Cortex of kidney (tissue), 1 donor: Measurements from ENCODE around the gene POLR1D.

Source experiments
- DNase-seq: peaks from one replicate; lab custom pipeline; 2025; lab: John Stamatoyannopoulos, UW

Gene POLR1D

GRCh38 chr13:27638521-27638920 lies 16.8 kb downstream of the POLR1D start:
- DNase-seq: no peak

GRCh38 chr13:27639186-27639585 lies 17.5 kb downstream of the POLR1D start:
- DNase-seq: no peak

GRCh38 chr13:27641711-27642502 lies 20.2 kb downstream of the POLR1D start:
- DNase-seq: no peak

- DNase-seq: no peak
Observed at GRCh38 chr13:27643334-27644132, 21.8 kb downstream of the POLR1D start.

GRCh38 chr13:27644302-27644701 lies 22.6 kb downstream of the POLR1D start:
- DNase-seq: no peak

GRCh38 chr13:27650312-27650711 lies 28.6 kb downstream of the POLR1D start:
- no peak for DNase-seq

GRCh38 chr13:27654059-27654458 lies 32.4 kb downstream of the POLR1D start:
- no peak for DNase-seq

GRCh38 chr13:27654816-27655215 lies 33.1 kb downstream of the POLR1D start:
- no peak for DNase-seq

- DNase-seq: no peak
Observed at GRCh38 chr13:27657724-27658123, 36.0 kb downstream of the POLR1D start.

GRCh38 chr13:27658546-27658945 lies 36.9 kb downstream of the POLR1D start:
- no peak for DNase-seq

GRCh38 chr13:27659145-27659865 lies 37.6 kb downstream of the POLR1D start:
- DNase-seq: no peak

- DNase-seq: no peak
Observed at GRCh38 chr13:27660511-27660910, 38.8 kb downstream of the POLR1D start.

GRCh38 chr13:27661017-27661416 lies 39.3 kb downstream of the POLR1D start:
- DNase-seq: no peak

- DNase-seq: no peak
Observed at GRCh38 chr13:27662738-27663470, 41.2 kb downstream of the POLR1D start.

GRCh38 chr13:27663947-27664346 lies 42.3 kb downstream of the POLR1D start:
- DNase-seq: no peak

- DNase-seq: no peak
Observed at GRCh38 chr13:27665333-27665732, 43.6 kb downstream of the POLR1D start.

GRCh38 chr13:27665761-27666160 lies 44.1 kb downstream of the POLR1D start:
- DNase-seq: no peak

GRCh38 chr13:27666951-27667350 lies 45.3 kb downstream of the POLR1D start:
- DNase-seq: no peak

- no peak for DNase-seq
Observed at GRCh38 chr13:27667946-27668345, 46.3 kb downstream of the POLR1D start.

GRCh38 chr13:27670861-27671260 lies 49.2 kb downstream of the POLR1D start:
- no peak for DNase-seq

- DNase-seq: no peak
Observed at GRCh38 chr13:27672025-27672424, 50.3 kb downstream of the POLR1D start.
